EL (cell line): ENCODE results near the gene IL1R1.

ENCODE experiments used
- DNase-seq: peaks from one replicate; pipeline ENCODE4 v3.0.0-alpha.2; 2016

IL1R1 gene

GRCh38 chr2:102209474-102209873 lies 66.9 kb downstream of the IL1R1 start:
- no peak for DNase-seq

GRCh38 chr2:102217032-102217431 lies 74.5 kb downstream of the IL1R1 start:
- DNase-seq, result no peak

GRCh38 chr2:102224824-102225739 lies 82.5 kb downstream of the IL1R1 start:
- DNase-seq, result no peak

- DNase-seq, result no peak
Measured at GRCh38 chr2:102226171-102226570, 83.6 kb downstream of the IL1R1 start.

- peak; percentile 13 for DNase-seq
Measured at GRCh38 chr2:102226612-102227391, 84.3 kb downstream of the IL1R1 start.

GRCh38 chr2:102229141-102229769 lies 86.7 kb downstream of the IL1R1 start:
- DNase-seq, result no peak
